Peyer's patch (tissue), 4 donors: Measurements from ENCODE around the gene PSMA2.

Experiments
- CTCF ChIP-seq, 6 experiments: fragments of 450-650 bp in 4 of 6; fragments of 200-600 bp in 2 of 6; sonication (generic) in 1 of 6; IDR thresholded peaks; one replicate each; pipeline ENCODE4 v1.5.1; 2017 to 2019; ENCODE audit warnings: antibody characterized with exemption in 6 of 6, mild to moderate bottlenecking in 3 of 6, moderate library complexity in 1 of 6
- POLR2A ChIP-seq, 2 donors: fragments of 450-650 bp; IDR thresholded peaks; one replicate each; pipeline ENCODE4 v1.5.1; 2017; ENCODE audit warnings: antibody characterized with exemption in 2 of 2, mild to moderate bottlenecking in 2 of 2, moderate library complexity in 2 of 2

GRCh38 chr7:42913591-42913990, 18.4 kb downstream of the PSMA2 start:
- no peak for TF ChIP-seq CTCF (IDR thresholded peaks at IDR 0.05)
- TF ChIP-seq POLR2A (IDR thresholded peaks at IDR 0.05) = no peak
